Motor neuron (in vitro differentiated cells): ENCODE measurements around the gene SLC25A13. TPM values are rescaled to one million over a fixed set of nuclear protein-coding genes. Genes with fewer than 3 reads are reported as not detected.
"Not testable (repeated sequence)": the region's sequence is repeated elsewhere in the genome, so short reads cannot be mapped to it uniquely, and the experiment has no call there.

Experiments
- ATAC-seq, 8 experiments: fragments of 200-7000 bp; cut with Tn5 transposase; replicated peaks in 6 of 8; 2 replicates each; pipeline ENCODE4 v1.8.0; 2021; ENCODE audit warnings: mild to moderate bottlenecking in 8 of 8, moderate library complexity in 8 of 8
- H3K27ac ChIP-seq, 2 donors: fragments of 250-450 bp; sonication (Bioruptor Pico); 2 replicates each; pipeline ENCODE4 v1.9.0; 2021; ENCODE audit warnings: antibody characterized with exemption in 2 of 2, mild to moderate bottlenecking in 2 of 2, moderate library complexity in 1 of 2
- H3K4me1 ChIP-seq, 2 donors: fragments of 250-450 bp; sonication (Bioruptor Pico); replicated peaks in 1 of 2; 2 replicates each; pipeline ENCODE4 v1.6.1; 2021; ENCODE audit warnings: antibody characterized with exemption in 2 of 2, mild to moderate bottlenecking in 2 of 2, moderate library complexity in 1 of 2
- H3K4me3 ChIP-seq, 5 donors: fragments of 250-450 bp; sonication (Bioruptor Pico); 2 replicates each; pipeline ENCODE4 v1.9.0; 2021; ENCODE audit warnings: antibody characterized with exemption in 5 of 5, mild to moderate bottlenecking in 5 of 5, moderate library complexity in 4 of 5
- WGBS, 10 experiments: fragments of 450-650 bp; shearing (Covaris generic); methylation state at CpG; one replicate each; pipeline ENCODE4 v1.0.0; 2022; 5-methylcytosine and 5-hydroxymethylcytosine counted together
- in situ Hi-C, 9 experiments: fragments of 400-800 bp; cut with MboI; loops; one replicate each; pipeline ENCODE4 v1.15.0; 2021; ENCODE audit warnings: low sequenced_read_pairs in 9 of 9, low pct_unique_long_range_greater_than_20kb in 2 of 9; ENCODE audit not compliant: unreplicated experiment in 9 of 9
- total RNA-seq, 8 experiments: library from RNA; unstranded; fragments of 300-600 nt; gene quantifications; 2 replicates each; pipeline versions ENCODE4 v1.2.3 to v1.2.4, GENCODE V29; 2022

SLC25A13 gene
- total RNA-seq, 8 experiments from 2014 or later: 18.1 to 46.9 (median 29.1) TPM

DNA sequence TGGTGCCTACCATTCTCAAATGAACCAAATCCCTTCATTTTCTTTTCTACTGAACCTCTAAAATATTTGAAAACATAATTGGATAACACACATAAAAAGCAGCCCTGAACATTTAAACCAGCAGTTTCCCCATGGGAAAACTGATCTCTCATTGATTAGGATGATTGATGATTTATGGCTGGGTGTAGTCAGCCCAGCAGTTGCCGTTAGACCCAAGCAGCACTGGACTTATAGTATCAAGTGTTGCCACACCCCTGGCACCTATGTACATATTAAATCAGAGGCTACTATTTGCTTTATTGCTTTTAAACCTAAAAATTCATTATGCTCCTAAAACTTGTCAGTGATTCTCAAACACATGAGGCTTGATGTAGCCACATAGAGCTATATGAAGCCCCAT, 20.2 kb upstream of the SLC25A13 start:
- no peaks in the 10 kb centered on the region for H3K4me1 ChIP-seq
- ATAC-seq: peak in 3 of 8 experiments; percentile 36 to 54 (median 53)
- in situ Hi-C loops: no loop called here
- H3K4me3 ChIP-seq: no peak overlapping the region
- 0 to 100% (median 40%) methylated on average over 1 of the region's 1 CpG; no CpG with 5 or more reads in 5 of the 10 experiments for WGBS, 10 experiments
- H3K27ac ChIP-seq: no peak overlapping the region

DNA sequence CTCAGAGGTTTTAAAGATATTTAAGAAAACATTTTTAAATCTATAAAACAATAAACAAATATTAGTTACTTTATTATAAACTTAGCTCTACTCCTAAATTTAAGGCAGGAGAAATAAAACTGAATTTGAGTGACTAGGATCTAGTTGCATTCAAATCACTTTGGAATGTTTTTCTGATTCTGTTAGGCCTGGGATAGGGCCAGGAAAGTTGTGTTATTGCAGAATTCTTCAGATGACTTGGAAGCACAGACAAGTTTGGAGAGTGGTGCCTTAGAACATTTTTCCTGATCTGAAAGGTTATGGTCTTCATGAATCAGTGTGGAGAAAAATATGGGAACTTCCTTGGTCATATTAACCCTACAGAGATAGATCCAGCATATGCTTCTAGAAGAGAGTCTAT, 15.6 kb upstream of the SLC25A13 start:
- Histone ChIP-seq H3K27ac (no peak overlapping the region), H3K4me3 (no peak overlapping the region), H3K4me1 (no peaks in the 10 kb centered on the region)
- ATAC-seq: no peak
- in situ Hi-C loops: no loop called here

DNA sequence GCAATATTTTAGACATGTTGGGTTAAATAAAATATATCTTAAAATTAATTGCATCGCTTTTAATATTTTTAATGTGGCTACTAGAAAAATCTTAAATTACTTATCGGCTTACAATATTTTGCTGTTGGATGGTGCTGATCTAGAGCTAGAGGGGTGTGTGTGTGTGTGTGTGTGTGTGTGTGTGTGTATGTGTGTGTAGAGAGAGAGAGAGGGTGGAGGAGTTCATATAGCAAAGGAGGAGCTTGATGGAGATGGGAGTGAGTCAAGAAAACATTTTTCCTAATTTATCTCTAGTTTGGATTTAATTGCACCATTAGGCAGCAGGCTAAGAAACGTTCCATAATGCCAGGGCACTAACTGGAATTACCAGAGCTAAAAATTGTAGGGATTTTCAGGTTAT, 10.4 kb upstream of the SLC25A13 start:
- Histone ChIP-seq H3K4me1 (peaks cover 0 to 4% of the 10 kb centered on the region in 2 donors), H3K27ac (no peak overlapping the region), H3K4me3 (no peak overlapping the region)
- WGBS, 10 experiments: 29 to 100% (median 67%) methylated on average over 1 to 3 of the region's 3 CpGs; no CpG with 5 or more reads in 1 of the 10 experiments
- no peak for ATAC-seq
- in situ Hi-C loops: no loop called here

DNA sequence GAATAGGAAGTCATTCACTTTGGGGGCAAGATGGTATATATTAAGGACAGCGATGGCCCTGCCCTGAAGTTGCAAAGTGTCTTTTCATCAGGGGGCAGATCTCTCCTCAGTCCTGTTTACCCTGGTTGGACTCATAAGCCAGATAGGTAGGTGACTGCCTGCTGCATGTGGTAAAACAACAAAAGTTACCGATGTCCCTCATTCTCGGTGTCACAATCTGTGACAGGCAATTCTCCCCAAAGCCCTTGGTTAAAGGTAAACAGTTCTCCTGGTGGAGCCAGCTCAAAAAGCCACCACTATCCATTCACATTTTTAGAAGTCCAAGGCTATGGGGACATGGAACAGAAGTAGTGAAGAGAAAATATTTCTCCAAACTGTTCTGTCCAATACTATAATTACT, 9.9 kb upstream of the SLC25A13 start:
- WGBS, 10 experiments: 59 to 100% (median 79%) methylated on average over 1 to 3 of the region's 3 CpGs; no CpG with 5 or more reads in 4 of the 10 experiments
- Histone ChIP-seq H3K4me1 (peaks cover 0 to 4% of the 10 kb centered on the region in 2 donors), H3K27ac (no peak overlapping the region), H3K4me3 (no peak overlapping the region)
- no peak for ATAC-seq
- in situ Hi-C loops: no loop called here

DNA sequence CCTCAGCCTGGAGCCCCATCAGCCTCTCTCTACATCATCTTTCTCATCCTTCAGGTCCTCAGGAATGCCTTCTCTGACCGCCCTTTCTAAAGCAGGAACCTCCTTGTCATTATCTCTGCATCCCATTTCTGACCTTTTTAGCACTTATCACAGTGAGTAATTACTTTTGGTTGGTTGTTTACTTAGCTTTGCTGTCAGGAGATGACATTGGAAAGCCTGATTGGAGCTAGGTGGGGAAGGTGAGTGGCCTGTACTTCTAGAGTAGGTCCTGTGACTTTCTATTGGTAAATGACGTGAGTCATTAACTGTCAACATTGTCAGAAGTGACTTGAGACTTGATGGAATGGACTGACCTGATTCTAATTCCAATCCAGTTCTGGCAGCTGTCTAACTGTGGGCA, 9.3 kb upstream of the SLC25A13 start:
- H3K27ac ChIP-seq: no peak overlapping the region
- WGBS, 10 experiments: 13 to 100% (median 100%) methylated on average over 1 to 2 of the region's 2 CpGs; no CpG with 5 or more reads in 3 of the 10 experiments
- no peak overlapping the region for H3K4me3 ChIP-seq
- no peak for ATAC-seq
- in situ Hi-C loops: no loop called here
- H3K4me1 ChIP-seq: peaks cover 0 to 4% of the 10 kb centered on the region in 2 donors

DNA sequence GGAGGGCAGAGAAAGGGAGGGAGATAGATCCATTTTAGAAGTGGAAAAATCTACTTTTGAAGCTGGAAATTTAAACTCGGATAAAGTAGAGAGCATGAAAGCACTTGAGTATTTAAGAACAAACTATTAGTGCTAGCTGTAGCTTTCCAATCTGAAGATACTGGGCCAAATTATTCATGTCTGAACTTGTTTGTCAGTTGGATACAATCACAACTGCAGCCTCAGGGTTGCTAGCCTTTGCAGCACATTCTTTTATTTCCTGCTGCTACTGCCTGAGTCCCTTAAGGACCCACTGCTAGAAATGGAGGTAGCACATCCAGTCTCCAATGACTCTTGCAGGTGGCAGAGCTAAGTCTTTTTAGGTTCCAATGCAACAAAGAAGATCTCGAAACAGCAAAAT, 8.3 kb upstream of the SLC25A13 start:
- Histone ChIP-seq H3K4me3 (no peak overlapping the region), H3K27ac (no peak overlapping the region), H3K4me1 (peaks cover 0 to 4% of the 10 kb centered on the region in 2 donors)
- in situ Hi-C loops: no loop called here
- ATAC-seq: peak in 3 of 8 experiments; percentile 30 to 42 (median 40)
- 25 to 83% (median 64%) methylated on average over 1 to 2 of the region's 2 CpGs; no CpG with 5 or more reads in 1 of the 10 experiments for WGBS, 10 experiments

DNA sequence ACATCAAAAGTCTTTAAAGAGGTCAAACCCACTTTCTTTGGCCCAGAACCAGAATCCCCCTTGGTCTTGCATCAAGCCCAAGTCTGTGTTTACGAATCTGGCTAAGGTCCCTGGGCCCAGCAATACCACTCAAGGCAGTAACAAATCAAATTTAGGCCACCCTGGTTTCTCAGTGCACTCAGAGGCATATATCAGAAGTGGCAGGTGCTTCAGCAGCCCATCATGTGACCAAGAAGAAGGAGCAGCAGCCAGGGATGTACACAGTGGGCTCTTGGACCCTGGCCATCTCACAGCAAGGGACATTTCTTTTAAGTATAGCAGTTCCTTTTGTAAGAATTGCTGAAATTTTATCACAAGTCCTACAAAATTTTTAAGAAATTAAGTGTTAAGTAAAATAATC, 7.3 kb upstream of the SLC25A13 start:
- 0 to 100% (median 55%) methylated on average over 1 of the region's 1 CpG; no CpG with 5 or more reads in 6 of the 10 experiments for WGBS, 10 experiments

DNA sequence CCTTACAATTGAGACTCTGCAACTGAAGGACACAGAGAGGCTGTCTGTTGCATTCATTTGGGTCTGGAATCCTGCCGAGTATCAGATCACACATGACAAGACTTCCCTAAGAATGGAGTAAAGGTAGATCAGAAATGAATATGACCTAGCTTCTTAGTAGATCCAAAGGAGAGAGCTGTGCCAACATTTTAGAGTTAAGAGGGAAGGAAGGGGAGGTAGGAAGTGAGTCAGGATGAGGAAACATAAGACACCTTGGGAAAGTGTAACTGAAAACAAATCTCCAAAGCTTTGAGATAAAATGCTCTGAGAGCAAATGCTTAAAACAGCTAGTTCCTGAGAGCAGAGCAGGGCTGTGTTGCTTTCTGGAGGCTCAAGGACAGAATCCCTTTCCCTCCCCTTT, 6.1 kb upstream of the SLC25A13 start:
- 38 to 100% (median 80%) methylated on average over 1 of the region's 1 CpG; no CpG with 5 or more reads in 3 of the 10 experiments for WGBS, 10 experiments
- peaks cover 0 to 4% of the 10 kb centered on the region in 2 donors for H3K4me1 ChIP-seq
- in situ Hi-C loops: no loop called here
- H3K4me3 ChIP-seq: no peak overlapping the region
- no peak for ATAC-seq
- no peak overlapping the region for H3K27ac ChIP-seq

More for the DNA sequence above, 7.3 kb upstream of the SLC25A13 start:
- Histone ChIP-seq H3K4me1 (peaks cover 0 to 4% of the 10 kb centered on the region in 2 donors), H3K4me3 (no peak overlapping the region), H3K27ac (no peak overlapping the region)
- in situ Hi-C loops: no loop called here
- peak in 4 of 8 experiments; percentile 41 to 96 (median 53) for ATAC-seq

DNA sequence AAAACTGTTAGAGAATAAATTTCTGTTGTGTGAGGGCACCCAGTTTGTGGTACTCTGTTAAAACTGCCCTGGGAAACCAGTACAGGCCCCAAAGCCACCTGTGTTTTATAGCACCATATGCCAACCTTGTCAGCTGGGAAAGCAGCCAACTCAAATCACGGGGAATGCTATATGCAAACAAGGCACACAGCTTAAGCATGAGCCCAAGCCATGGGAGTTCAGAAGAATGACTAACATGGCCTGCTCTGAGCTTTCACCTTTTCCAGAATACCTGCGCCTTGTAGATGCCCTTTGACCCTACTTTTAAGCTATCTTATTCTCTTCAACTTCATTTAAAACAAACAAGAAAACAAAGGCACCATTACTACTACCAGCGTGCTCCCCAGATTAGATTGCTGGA, 5.5 kb upstream of the SLC25A13 start:
- Histone ChIP-seq H3K4me1 (peaks cover 0 to 4% of the 10 kb centered on the region in 2 donors), H3K4me3 (no peak overlapping the region), H3K27ac (no peak overlapping the region)
- 60 to 100% (median 84%) methylated on average over 1 to 3 of the region's 3 CpGs; no CpG with 5 or more reads in 2 of the 10 experiments for WGBS, 10 experiments
- in situ Hi-C loops: no loop called here
- ATAC-seq: peak in 1 of 8 experiments; percentile 61

DNA sequence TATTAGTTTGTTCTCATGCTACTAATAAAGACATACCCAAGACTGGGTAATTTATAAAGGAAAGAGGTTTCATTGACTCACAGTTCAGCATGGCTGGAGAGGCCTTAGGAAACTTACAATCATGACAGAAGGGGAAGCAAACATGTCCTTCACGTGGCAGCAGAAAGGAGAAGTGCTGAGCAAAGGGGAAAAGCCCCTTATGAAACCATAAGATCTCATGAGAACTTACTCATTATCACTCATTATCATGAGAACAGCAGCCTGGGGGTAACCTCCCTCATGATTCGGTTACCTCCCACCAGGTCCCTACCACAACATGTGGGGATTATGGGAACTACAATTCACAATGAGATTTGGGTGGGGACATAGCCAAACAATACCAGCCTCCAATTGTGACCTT, 4.9 kb upstream of the SLC25A13 start:
- in situ Hi-C loops, H3K27ac ChIP-seq, ATAC-seq, H3K4me3 ChIP-seq, H3K4me1 ChIP-seq: not testable (repeated sequence)
- WGBS, 10 experiments: 39 to 100% (median 80%) methylated on average over 1 to 2 of the region's 2 CpGs; no CpG with 5 or more reads in 5 of the 10 experiments

DNA sequence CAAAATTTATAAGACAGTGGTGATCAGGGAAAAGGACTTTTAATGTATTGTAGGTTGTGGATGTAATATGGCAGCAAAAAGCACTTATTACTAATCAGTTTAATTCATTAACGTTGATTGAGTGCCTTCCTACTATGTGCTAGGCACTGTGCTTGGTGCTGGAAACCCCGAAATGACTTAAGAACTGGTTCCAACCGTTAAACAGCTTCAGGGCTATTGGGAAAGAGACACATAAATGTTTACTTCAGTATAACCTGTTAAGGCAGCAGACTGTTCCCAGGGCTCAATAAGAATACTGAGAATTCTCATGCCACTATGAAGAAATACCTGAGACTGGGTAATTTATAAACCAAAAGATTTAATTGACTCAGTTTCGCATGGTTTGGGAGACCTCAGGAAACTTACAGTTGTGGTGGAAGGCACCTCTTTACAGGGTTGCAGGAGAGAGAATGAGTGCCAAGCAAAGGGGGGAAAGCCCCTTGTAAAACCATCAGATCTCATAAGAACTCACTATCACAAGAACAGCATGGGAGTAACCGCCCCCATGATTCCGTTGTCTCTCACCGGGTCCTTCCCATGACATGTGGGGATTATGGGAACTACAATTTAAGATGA, 1.1 kb upstream of the SLC25A13 start:
- no peak overlapping the region for H3K27ac ChIP-seq
- whole genome bisulfite sequencing, 10 experiments: 71 to 100% (median 94%) methylated on average over 2 to 6 of the region's 7 CpGs; no CpG with 5 or more reads in 1 of the 10 experiments

DNA sequence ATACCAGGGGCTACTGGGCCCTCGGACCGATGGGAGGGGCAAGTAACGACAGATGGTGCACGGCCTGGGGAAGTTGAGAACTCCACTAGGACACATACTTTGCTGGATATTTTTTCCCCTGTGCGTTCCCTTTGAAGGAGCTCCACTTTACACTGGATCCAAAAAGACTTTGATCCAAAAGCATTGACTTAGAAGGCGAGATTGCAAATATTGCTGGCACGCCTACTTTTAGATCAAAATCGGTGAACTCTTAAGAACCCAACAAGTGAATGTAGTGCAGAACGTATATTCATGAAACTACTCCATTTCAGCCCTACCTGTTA, 436 bp upstream of the SLC25A13 start:
- H3K27ac ChIP-seq: peak overlapping the region in 1 of 2 donors; percentile 80
- peaks cover 4 to 8% of the 10 kb centered on the region in 2 donors for H3K4me1 ChIP-seq
- in situ Hi-C loops: no loop called here
- ATAC-seq: no peak
- 0 to 100% (median 74%) methylated on average over 1 to 7 of the region's 9 CpGs; no CpG with 5 or more reads in 2 of the 10 experiments for WGBS, 10 experiments
- H3K4me3 ChIP-seq: peak overlapping the region; percentile 64 to 83 (median 65)

More for the DNA sequence above, 1.1 kb upstream of the SLC25A13 start:
- H3K4me3 ChIP-seq: no peak overlapping the region
- peaks cover 4 to 8% of the 10 kb centered on the region in 2 donors for H3K4me1 ChIP-seq
- ATAC-seq: no peak
- in situ Hi-C loops: no loop called here

DNA sequence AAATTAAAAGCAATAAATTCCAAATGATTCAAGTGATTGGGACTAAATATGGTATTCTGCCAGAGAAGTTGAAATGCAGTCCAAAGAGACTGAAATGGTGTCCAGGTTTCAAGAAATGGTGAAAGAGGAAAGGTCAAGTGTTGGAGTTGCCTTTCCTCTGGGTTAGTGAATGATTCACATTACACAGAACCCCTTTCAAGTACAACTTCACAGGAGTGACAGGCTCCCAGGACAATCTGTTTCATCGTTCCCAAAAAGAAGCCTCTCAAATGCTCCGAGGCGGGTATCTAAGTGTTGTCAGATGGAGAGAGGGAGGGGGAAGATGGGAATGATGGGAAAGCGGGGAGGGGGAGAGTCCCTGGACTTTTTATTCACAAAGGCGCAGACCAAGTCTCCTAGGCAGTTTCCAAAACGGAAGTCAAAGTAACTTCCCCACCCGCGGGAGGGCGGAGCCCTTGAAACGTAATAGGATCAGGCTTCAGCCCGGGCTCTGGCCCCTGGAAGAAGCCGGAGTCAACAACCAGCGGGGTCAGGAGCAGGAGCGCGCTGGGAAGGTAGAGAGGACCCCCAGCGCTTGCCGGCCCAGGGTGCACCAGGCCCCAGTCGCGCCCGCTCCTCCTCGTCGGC, 754 bp downstream of the SLC25A13 start:
- H3K4me1 ChIP-seq: peaks cover 4 to 8% of the 10 kb centered on the region in 2 donors
- in situ Hi-C loops: no loop called here
- 0% methylated on average over 1 to 4 of the region's 22 CpGs; no CpG with 5 or more reads in 7 of the 10 experiments for WGBS, 10 experiments
- H3K4me3 ChIP-seq: peak overlapping the region; percentile 64 to 83 (median 65)
- peak in 4 of 8 experiments; percentile 44 to 73 (median 61) for ATAC-seq
- peak overlapping the region; percentile 58 to 80 for H3K27ac ChIP-seq
